Naive thymus-derived CD4-positive, alpha-beta T cell (primary cell): ENCODE data around the gene C3orf22. TPM values are rescaled to one million over a fixed set of nuclear protein-coding genes. Genes with fewer than 3 reads are reported as not detected.

Experiments
- ATAC-seq: fragments of 150-1000 bp; cut with Tn5 transposase; 2 replicates; pipeline ENCODE4 v1.10.0; 2021; ENCODE audit warnings: mild to moderate bottlenecking, moderate library complexity
- CTCF ChIA-PET: fragments of 350-600 bp; sonication (Branson Sonifier 250); formaldehyde crosslinking; loops from one replicate; lab custom pipeline; 2021; ENCODE audit warnings: antibody characterized with exemption; lab: Charles Lee
- POLR2A ChIA-PET: fragments of 350-600 bp; sonication (Branson Sonifier 250); formaldehyde crosslinking; loops from one replicate; lab custom pipeline; 2021; ENCODE audit warnings: antibody characterized with exemption, inconsistent platforms; lab: Charles Lee
- DNase-seq, 9 donors: peaks; one replicate each; pipeline versions ENCODE4 v3.0.0 to v3.0.0-alpha.2; 2020 to 2022; ENCODE audit warnings: mixed read lengths in 1 of 9
- H3K27ac ChIP-seq: one replicate; pipeline ENCODE4 v1.7.0; 2013; ENCODE audit warnings: mild to moderate bottlenecking, low read depth, low read length, moderate library complexity
- H3K27me3 ChIP-seq, 2 donors: one replicate each; pipeline ENCODE4 v1.7.0; 2013; ENCODE audit warnings: low read length in 2 of 2, mild to moderate bottlenecking in 2 of 2, moderate library complexity in 2 of 2; ENCODE audit not compliant: control insufficient read depth in 2 of 2, insufficient read depth in 2 of 2
- H3K36me3 ChIP-seq, 3 experiments: 1 replicate in 2 of 3; 2 replicates in 1 of 3; pipeline ENCODE4 v1.7.0; 2013; ENCODE audit warnings: low read length in 3 of 3, mild to moderate bottlenecking in 3 of 3, moderate library complexity in 1 of 3; ENCODE audit not compliant: insufficient read depth in 3 of 3, control insufficient read depth in 2 of 3
- H3K4me1 ChIP-seq, 2 donors: one replicate each; pipeline ENCODE4 v1.7.0; 2013; ENCODE audit warnings: low read length in 2 of 2, mild to moderate bottlenecking in 2 of 2, moderate library complexity in 1 of 2; ENCODE audit not compliant: control insufficient read depth in 2 of 2, insufficient read depth in 2 of 2
- H3K4me3 ChIP-seq: 2 replicates; pipeline ENCODE4 v1.7.0; 2013; ENCODE audit warnings: mild to moderate bottlenecking, low read length
- H3K9me3 ChIP-seq, 3 experiments: 1 replicate in 2 of 3; 2 replicates in 1 of 3; pipeline ENCODE4 v1.7.0; 2013; ENCODE audit warnings: low read length in 3 of 3; ENCODE audit not compliant: control insufficient read depth in 2 of 3
- H3K27ac Mint-ChIP-seq, 9 donors: one replicate each; pipeline ENCODE4 v1.8.0; 2020 to 2022; ENCODE audit warnings: mixed read lengths in 9 of 9, mild to moderate bottlenecking in 8 of 9, moderate library complexity in 5 of 9, inconsistent platforms in 2 of 9
- H3K27me3 Mint-ChIP-seq, 5 donors: one replicate each; pipeline ENCODE4 v1.8.0; 2021 to 2022; ENCODE audit warnings: mixed read lengths in 5 of 5, mild to moderate bottlenecking in 1 of 5
- H3K36me3 Mint-ChIP-seq, 5 donors: one replicate each; pipeline ENCODE4 v1.8.0; 2020 to 2022; ENCODE audit warnings: mixed read lengths in 5 of 5, mild to moderate bottlenecking in 3 of 5, inconsistent platforms in 1 of 5
- H3K4me1 Mint-ChIP-seq, 7 donors: one replicate each; pipeline ENCODE4 v1.8.0; 2020 to 2022; ENCODE audit warnings: mixed read lengths in 7 of 7, mild to moderate bottlenecking in 3 of 7, inconsistent platforms in 1 of 7
- H3K4me3 Mint-ChIP-seq, 10 donors: one replicate each; pipeline ENCODE4 v1.8.0; 2020 to 2022; ENCODE audit warnings: mild to moderate bottlenecking in 10 of 10, mixed read lengths in 10 of 10, moderate library complexity in 6 of 10, inconsistent platforms in 2 of 10
- H3K9me3 Mint-ChIP-seq, 11 donors: one replicate each; pipeline ENCODE4 v1.8.0; 2020 to 2022; ENCODE audit warnings: mixed read lengths in 11 of 11, mild to moderate bottlenecking in 4 of 11, inconsistent platforms in 1 of 11, moderate library complexity in 1 of 11
- intact Hi-C, 2 donors: fragments of 100-400 bp; cut with micrococcal nuclease; formaldehyde crosslinking; loops; one replicate each; pipeline ENCODE4 v1.15.1; 2023
- polyA plus RNA-seq, 2 donors: library from polyadenylated mRNA; unstranded; fragments of 300-500 nt; fragmentation: Illumina TruSeq; gene quantifications; one replicate each; pipeline ENCODE4 v1.2.3, GENCODE V29; 2021
- total RNA-seq, 6 experiments: library from RNA in 5 of 6; stranded (reverse) in 5 of 6; gene quantifications; 1 replicate in 5 of 6; 2 replicates in 1 of 6; pipeline ENCODE4 v1.2.3 and lab custom pipeline; 2021 to 2026

Gene C3orf22
- total and polyA plus RNA-seq, 7 experiments from 2014 or later: not detected

DNA sequence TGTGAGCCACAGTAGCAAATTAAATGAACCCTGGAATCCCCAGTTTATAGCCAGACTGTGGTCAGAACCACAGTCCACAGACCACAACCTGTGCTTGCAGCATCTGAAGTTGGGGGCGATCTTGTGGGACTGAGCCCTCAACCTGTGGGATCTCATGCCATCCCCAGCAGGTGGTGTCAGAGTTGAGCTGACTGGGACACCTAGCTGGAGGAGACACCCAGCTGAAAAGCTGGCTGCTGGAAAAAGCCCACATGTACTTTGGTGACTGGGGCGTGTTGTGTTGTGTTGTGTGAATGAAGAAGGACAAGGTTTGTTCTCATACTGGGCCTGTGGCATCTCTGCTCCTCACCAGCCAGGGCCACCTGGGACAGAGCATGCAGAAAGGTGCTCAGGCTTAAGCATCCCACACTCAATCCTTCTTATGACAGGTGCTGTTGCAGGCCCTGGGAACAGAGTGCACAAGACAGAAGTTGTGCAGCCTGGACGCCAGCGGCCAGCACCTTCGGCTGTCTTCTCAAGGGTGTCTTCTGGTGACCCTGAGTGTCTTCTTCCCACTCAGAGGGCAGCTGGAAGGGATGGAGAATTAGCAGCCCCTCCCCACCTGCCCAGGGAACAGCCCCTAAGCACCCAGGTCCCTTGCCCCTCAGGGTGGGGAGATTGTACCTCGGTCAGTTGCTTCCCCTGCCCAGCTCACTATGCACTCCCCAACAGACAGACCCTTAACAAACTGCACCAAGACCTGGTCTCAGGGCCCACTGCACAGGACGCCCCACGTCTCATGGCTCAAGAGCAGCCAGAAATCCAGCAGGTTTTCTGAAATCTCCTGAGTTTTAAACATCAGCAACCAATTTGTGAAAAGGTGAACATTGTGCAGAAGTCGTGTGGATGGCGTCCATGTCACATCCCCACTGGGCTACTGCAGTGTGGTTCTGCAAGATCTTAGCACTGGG lies 39.0 kb downstream of the C3orf22 start:
- H3K4me3 ChIP-seq: no peak overlapping the region
- Mint-ChIP-seq H3K9me3 (no peaks in the 10 kb centered on the region), H3K4me3 (no peak overlapping the region), H3K27me3 (peaks cover 8 to 21% (median 14%) of the 10 kb centered on the region in 5 donors), H3K4me1 (peaks cover 0 to 4% (median 0%) of the 10 kb centered on the region in 7 donors), H3K27ac (no peak overlapping the region), H3K36me3 (no peaks in the 10 kb centered on the region)
- no peaks in the 10 kb centered on the region for H3K9me3 ChIP-seq
- ATAC-seq (no peak), DNase-seq (no peak)
- no peaks in the 10 kb centered on the region for H3K27me3 ChIP-seq
- no peak overlapping the region for H3K27ac ChIP-seq
- no peaks in the 10 kb centered on the region for H3K36me3 ChIP-seq
- no peaks in the 10 kb centered on the region for H3K4me1 ChIP-seq
- CTCF ChIA-PET: no interaction called here
- intact Hi-C loops: loop anchor here (5.0 kb wide), 3 partner anchors 133 to 1028 kb away; partner anchors contain the start of gene TXNRD3 (in 1 of the 2)
- POLR2A ChIA-PET: no interaction called here

GRCh38 chr3:126518779-126519177 lies 40.0 kb downstream of the C3orf22 start:
- ATAC-seq (no peak), DNase-seq (no peak)
- H3K9me3 Mint-ChIP-seq: no peaks in the 10 kb centered on the region
- no peaks in the 10 kb centered on the region for H3K36me3 Mint-ChIP-seq
- Histone ChIP-seq H3K27ac (no peak overlapping the region), H3K4me1 (no peaks in the 10 kb centered on the region), H3K9me3 (no peaks in the 10 kb centered on the region), H3K27me3 (no peaks in the 10 kb centered on the region), H3K4me3 (no peak overlapping the region), H3K36me3 (no peaks in the 10 kb centered on the region)
- POLR2A ChIA-PET: no interaction called here
- peaks cover 0 to 4% (median 0%) of the 10 kb centered on the region in 7 donors for H3K4me1 Mint-ChIP-seq
- no peak overlapping the region for H3K4me3 Mint-ChIP-seq
- CTCF ChIA-PET: interaction anchor here (0.5 kb wide), 1 partner anchor 728 kb away, joined by 3 read pairs; no protein-coding TSS in a partner anchor
- peaks cover 7 to 18% (median 14%) of the 10 kb centered on the region in 5 donors for H3K27me3 Mint-ChIP-seq
- intact Hi-C loops: no loop called here
- no peak overlapping the region for H3K27ac Mint-ChIP-seq

GRCh38 chr3:126517986-126518778 lies 40.5 kb downstream of the C3orf22 start:
- ATAC-seq (no peak), DNase-seq (no peak)
- Mint-ChIP-seq H3K36me3 (no peaks in the 10 kb centered on the region), H3K4me1 (peaks cover 0 to 4% (median 0%) of the 10 kb centered on the region in 7 donors), H3K9me3 (no peaks in the 10 kb centered on the region), H3K27ac (no peak overlapping the region), H3K27me3 (peaks cover 7 to 13% (median 12%) of the 10 kb centered on the region in 5 donors), H3K4me3 (no peak overlapping the region)
- Histone ChIP-seq H3K4me1 (no peaks in the 10 kb centered on the region), H3K27ac (no peak overlapping the region), H3K4me3 (no peak overlapping the region), H3K36me3 (no peaks in the 10 kb centered on the region), H3K9me3 (no peaks in the 10 kb centered on the region), H3K27me3 (no peaks in the 10 kb centered on the region)
- ChIA-PET POLR2A (no interaction called here), CTCF (interaction anchor here (0.5 kb wide), 1 partner anchor 729 kb away, joined by 3 read pairs; no protein-coding TSS in a partner anchor)
- intact Hi-C loops: no loop called here

- Mint-ChIP-seq H3K36me3 (no peaks in the 10 kb centered on the region), H3K9me3 (no peaks in the 10 kb centered on the region), H3K4me1 (peaks cover 0 to 4% (median 0%) of the 10 kb centered on the region in 7 donors)
Measured at GRCh38 chr3:126517291-126517951, 41.3 kb downstream of the C3orf22 start, which contains the start of gene UROC1. Gene UROC1, minus strand, starts transcription at chr3:126517773. Its CDS starts 54 bp downstream, at chr3:126517719.

DNA sequence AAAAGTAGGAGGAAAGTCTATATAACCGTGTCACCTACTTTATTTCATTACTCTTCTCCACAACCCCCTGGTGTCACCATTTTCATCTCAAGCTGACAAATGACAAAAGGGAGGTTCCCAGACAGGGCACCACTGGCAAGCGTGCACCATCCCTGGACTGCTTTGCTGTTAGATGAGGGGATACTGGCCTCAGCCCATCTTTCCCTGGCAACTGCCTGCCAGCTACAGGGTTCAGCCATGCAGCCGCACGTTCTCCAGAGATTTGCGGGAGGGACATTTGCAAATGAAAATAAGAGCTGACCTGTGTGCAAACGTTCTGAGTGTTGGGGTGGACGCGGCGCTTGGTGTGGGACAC lies 41.8 kb downstream of the C3orf22 start:
- POLR2A ChIA-PET: no interaction called here
- no peaks in the 10 kb centered on the region for H3K36me3 Mint-ChIP-seq

More at GRCh38 chr3:126517291-126517951, 41.3 kb downstream of the C3orf22 start, which contains the start of gene UROC1:
- no peaks in the 10 kb centered on the region for H3K4me1 ChIP-seq
- intact Hi-C loops: no loop called here
- H3K9me3 ChIP-seq: no peaks in the 10 kb centered on the region
- H3K36me3 ChIP-seq: no peaks in the 10 kb centered on the region
- no peak within 1 kb of the TSS for H3K27ac ChIP-seq
- peaks cover 3 to 6% (median 5%) of the 10 kb centered on the region in 5 donors for H3K27me3 Mint-ChIP-seq
- H3K27ac Mint-ChIP-seq: no peak within 1 kb of the TSS
- no peaks in the 10 kb centered on the region for H3K27me3 ChIP-seq
- ATAC-seq: no peak
- no peak within 1 kb of the TSS for H3K4me3 ChIP-seq
- H3K4me3 Mint-ChIP-seq: no peak within 1 kb of the TSS
- DNase-seq: no peak
- ChIA-PET CTCF (no interaction called here), POLR2A (no interaction called here)

GRCh38 chr3:126516152-126516935 lies 42.4 kb downstream of the C3orf22 start:
- no peaks in the 10 kb centered on the region for H3K9me3 ChIP-seq
- H3K27me3 ChIP-seq: no peaks in the 10 kb centered on the region
- H3K9me3 Mint-ChIP-seq: no peaks in the 10 kb centered on the region
- H3K4me1 Mint-ChIP-seq: no peaks in the 10 kb centered on the region
- H3K4me1 ChIP-seq: no peaks in the 10 kb centered on the region
- H3K36me3 Mint-ChIP-seq: no peaks in the 10 kb centered on the region
- no peak overlapping the region for H3K4me3 Mint-ChIP-seq
- DNase-seq: no peak
- H3K27ac ChIP-seq: no peak overlapping the region
- no peaks in the 10 kb centered on the region for H3K36me3 ChIP-seq
- intact Hi-C loops: no loop called here
- no peak overlapping the region for H3K4me3 ChIP-seq
- ChIA-PET CTCF (no interaction called here), POLR2A (no interaction called here)
- no peak overlapping the region for H3K27ac Mint-ChIP-seq
- H3K27me3 Mint-ChIP-seq: no peaks in the 10 kb centered on the region
- no peak for ATAC-seq

More for the DNA sequence above, 41.8 kb downstream of the C3orf22 start:
- Histone ChIP-seq H3K27me3 (no peaks in the 10 kb centered on the region), H3K4me1 (no peaks in the 10 kb centered on the region), H3K27ac (no peak overlapping the region), H3K9me3 (no peaks in the 10 kb centered on the region), H3K4me3 (no peak overlapping the region), H3K36me3 (no peaks in the 10 kb centered on the region)
- no peaks in the 10 kb centered on the region for H3K4me1 Mint-ChIP-seq
- H3K27me3 Mint-ChIP-seq: peaks cover 0 to under 1% (median 0%) of the 10 kb centered on the region in 5 donors
- CTCF ChIA-PET: no interaction called here
- H3K4me3 Mint-ChIP-seq: no peak overlapping the region
- ATAC-seq (no peak), DNase-seq (no peak)
- H3K9me3 Mint-ChIP-seq: no peaks in the 10 kb centered on the region
- intact Hi-C loops: no loop called here
- no peak overlapping the region for H3K27ac Mint-ChIP-seq
